ENCODE measurements around the gene ANAPC15. TPM values are rescaled to one million over a fixed set of nuclear protein-coding genes. Genes with fewer than 3 reads are reported as not detected.

The ANAPC15 gene
- total and polyA plus RNA-seq, 9 of the 15 experiments (the other 6 are each of a cell fraction or from before 2014, with no cell fraction given) = 53.0 to 254 (median 75.7) TPM

GRCh38 chr11:72112978-72113808 is 698 bp upstream of the ANAPC15 start (continued):
- TF ChIP-seq TCF15 (CRISPR knock-in tag; IDR thresholded peaks at IDR 0.05) (no peak), ARNT (IDR thresholded peaks at IDR 0.05) (peak in 1 of 2 experiments; percentile 78; a peak in 2 of 4 replicates), ZNF224 (CRISPR knock-in tag; IDR thresholded peaks at IDR 0.05) (no peak), CHD1 (IDR thresholded peaks at IDR 0.05; ENCODE audit: low read length) (peak; percentile 54), SIRT6 (IDR thresholded peaks at IDR 0.05; ENCODE audit: low read depth, low read length) (no peak), GABPB2 (CRISPR knock-in tag; conservative IDR thresholded peaks at IDR 0.05) (no peak), MEF2D (tag; conservative IDR thresholded peaks at IDR 0.05; ENCODE audit: low read depth) (no peak), ZNF639 (CRISPR knock-in tag; conservative IDR thresholded peaks at IDR 0.05 in 1 of 2, IDR thresholded peaks at IDR 0.05 in 1 of 2) (peak in 1 of 2 experiments; percentile 86; a peak in 2 of 4 replicates), PML (IDR thresholded peaks at IDR 0.05; ENCODE audit: low read length) (no peak), GTF2E2 (tag; IDR thresholded peaks at IDR 0.05) (no peak), SETDB1 (IDR thresholded peaks at IDR 0.05; ENCODE audit: low read length) (no peak), ZNF197 (CRISPR knock-in tag; IDR thresholded peaks at IDR 0.05; ENCODE audit: low read depth) (0 out of 2 replicates have a peak, but pooled peaks have one; percentile 31), ZNF436 (CRISPR knock-in tag; IDR thresholded peaks at IDR 0.05) (no peak), ZNF324 (CRISPR knock-in tag; IDR thresholded peaks at IDR 0.05) (0 out of 2 replicates have a peak, but pooled peaks have one; percentile 14), SAFB2 (IDR thresholded peaks at IDR 0.05; ENCODE audit: borderline replicate concordance, low read depth, low read length, severe bottlenecking) (no peak), CTCFL (IDR thresholded peaks at IDR 0.05; ENCODE audit: borderline replicate concordance, insufficient read depth, low read depth, low read length, poor library complexity, severe bottlenecking) (no peak), ZNF586 (CRISPR knock-in tag; conservative IDR thresholded peaks at IDR 0.05) (no peak), EGR1 (conservative IDR thresholded peaks at IDR 0.05) (no peak), ZBTB34 (CRISPR knock-in tag; IDR thresholded peaks at IDR 0.05) (no peak), PATZ1 (CRISPR knock-in tag; IDR thresholded peaks at IDR 0.05; ENCODE audit: borderline replicate concordance) (no peak)
